GM19328 (cell line): ENCODE data around the gene INPP5A.

Source experiments
- ATAC-seq: cut with Tn5 transposase; IDR thresholded peaks from one replicate; pipeline ENCODE4 v1.9.1; 2021; ENCODE audit warnings: mild to moderate bottlenecking, moderate library complexity; ENCODE audit not compliant: unreplicated experiment

Gene INPP5A

DNA sequence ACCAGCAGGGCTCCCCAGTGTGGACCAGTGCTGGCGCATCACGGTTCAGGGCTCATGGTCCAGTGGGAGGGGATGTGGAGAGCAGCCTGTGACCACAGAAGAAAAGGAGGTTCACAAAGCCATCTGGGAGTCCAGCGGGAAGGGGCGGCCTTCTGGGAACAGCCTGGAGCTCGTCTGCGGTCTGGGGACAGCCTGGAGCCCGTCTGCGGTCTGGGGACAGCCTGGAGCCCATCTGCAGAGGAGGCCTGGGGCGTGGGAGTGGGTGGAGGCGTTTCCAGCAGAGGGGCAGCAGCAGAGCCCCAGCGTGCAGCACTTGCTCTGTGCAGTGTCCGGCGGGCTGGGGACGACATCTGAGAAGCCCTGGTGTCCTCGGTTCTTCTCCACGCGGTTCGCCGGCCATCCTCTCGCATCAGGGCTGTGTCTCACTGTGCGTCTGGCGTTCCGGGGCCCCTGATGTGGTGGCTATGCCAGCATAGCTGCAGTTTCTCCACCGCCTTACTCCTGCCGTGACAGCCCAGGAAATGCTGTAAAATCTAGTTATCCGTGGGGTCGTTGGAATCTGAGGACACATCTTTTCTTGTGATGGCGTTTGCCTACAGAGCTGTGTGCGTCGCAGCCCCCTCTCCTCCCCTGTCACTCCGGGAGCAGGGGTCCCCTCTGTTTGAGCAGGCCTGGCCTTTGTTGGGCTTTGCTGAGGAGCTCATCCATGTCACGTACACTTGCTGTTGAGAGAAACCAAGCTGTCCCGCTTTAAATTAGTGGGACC, 104.6 kb downstream of the INPP5A start:
- no peak for ATAC-seq

DNA sequence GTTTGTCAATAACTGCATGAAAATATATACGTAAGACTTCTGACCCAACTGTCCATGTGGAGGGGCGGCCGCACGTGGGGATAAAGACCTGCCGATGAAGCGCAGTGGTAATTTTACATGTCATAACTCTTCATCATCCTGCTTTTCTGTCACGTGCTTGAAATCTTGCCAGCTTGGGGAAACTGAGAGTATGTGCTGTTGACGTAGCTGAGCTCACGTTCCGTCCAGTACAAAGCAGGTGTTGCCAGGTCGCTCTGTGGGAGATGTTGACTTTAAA, 105.1 kb downstream of the INPP5A start:
- ATAC-seq: no peak

DNA sequence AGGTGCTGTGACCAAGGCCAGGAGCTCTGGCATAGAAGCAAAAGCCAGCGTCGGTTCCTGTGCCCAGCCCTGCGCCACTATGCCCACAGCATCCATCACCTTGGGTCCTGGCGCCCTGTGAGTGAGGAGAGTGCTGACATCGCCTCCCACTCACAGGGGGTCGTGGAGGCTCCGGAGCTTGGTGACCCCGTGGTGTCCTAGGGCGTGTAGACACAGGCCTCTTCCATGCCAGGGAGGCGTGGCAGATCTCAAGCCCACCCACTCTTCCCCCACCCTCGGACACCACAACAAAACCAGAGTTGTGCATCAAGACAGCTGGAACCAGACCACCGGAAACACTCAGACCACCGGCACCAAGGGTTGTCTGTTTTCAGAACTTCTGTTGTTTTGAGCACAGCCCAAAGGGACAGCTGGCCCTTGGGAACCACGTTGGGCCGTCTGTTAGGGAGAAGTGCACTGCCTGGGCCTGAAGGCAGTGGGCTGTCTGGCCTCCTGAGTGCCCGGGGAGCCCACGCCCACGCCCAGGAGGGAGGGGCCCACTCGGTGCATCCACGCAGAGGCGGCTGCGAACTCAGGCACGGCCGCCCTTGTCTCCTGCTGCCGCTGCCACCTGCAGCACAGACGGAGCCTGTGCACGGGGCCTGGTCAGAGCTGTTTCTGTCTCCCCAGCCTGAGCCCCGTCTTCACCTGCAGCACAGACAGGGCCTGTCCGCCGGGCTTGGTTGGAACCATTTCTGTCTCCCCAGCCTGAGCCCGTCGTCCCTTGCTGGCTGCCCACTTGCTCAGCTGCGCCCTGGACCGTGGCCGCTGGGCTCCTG, 106.3 kb downstream of the INPP5A start:
- ATAC-seq: no peak

DNA sequence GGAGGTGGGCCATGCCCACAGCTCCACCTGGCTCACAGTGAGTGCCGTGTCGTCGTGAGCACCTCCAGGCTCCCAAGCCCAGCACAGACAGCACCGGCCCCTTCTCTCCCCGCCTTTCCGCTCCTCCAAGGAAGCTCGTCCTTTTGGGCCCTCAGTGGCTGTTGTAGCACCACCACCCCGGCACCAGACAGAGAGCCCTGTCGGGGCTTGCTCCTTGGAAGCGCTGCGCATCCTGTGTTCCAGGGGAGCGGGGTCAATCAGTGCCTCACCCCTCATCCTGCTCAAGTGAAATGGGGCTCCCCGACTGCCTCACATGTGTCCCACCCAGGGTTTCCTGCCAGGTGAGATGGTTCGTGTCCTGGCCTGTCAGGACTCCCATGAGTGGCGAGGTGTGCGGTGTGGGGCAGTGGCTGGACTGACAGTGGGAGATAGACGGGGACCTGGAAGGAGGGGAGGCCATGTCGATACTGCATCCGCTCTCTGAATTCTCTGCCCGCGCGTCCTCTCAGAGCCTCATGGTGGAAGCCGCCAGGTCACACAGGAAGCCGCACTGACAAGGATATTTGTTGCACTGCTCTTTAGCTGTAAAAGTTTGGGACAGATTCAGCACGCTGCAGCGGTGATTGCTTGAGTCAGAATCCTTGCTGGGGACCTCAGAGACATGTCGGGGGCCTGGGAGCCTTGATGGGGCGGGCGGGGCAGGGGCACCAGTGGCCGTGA, 107.1 kb downstream of the INPP5A start:
- no peak for ATAC-seq

DNA sequence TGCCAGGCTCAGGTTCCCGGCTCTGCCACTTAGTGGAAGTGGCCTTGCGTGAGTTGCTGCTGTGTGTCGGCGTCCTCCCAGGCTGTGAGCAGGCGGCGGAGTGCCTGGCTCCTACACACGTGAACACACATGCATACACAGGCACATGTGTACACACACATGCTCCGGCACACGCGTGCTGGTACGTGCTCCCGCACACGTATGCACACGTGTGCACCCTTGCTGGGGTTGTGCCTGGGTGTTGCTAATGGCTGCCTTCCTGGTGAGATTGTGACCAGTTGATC, 107.6 kb downstream of the INPP5A start:
- no peak for ATAC-seq

DNA sequence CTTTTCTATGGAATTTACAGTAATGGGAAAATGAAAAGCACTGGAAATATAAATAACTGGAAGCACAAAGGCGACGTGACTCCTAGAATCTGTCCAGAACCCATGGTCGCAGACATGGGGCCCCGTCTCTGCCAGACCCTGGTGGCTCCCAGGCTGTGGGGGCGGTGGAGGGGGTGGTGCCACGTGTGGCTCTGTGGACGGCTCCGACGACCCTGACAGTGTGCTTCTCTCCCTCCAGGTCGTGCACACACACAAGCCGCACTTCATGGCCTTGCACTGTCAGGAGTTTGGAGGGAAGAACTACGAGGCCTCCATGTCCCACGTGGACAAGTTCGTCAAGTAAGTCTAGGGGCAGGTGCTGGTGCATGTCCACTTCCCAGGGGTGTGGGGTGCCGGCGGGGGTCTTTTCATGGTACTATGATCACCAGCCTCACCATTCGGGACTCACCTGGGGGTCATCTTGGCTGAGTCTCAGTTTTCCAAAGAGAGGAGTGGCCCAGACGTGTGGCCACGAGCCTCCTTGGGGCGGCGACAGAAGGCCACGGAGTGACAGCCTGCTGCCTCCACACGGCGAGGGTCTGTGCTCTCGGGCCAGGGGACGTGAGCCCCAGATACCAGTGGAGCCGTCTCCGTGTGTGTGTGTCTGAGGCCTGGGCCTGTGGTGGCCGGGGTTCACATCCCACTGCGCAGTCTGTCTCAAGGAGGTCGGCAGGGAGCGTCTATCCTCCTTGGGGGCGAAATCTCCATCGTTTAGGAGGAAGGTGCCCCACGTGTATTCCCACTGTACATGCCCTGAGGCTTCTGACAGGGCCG, 108.2 kb downstream of the INPP5A start:
- ATAC-seq: no peak

DNA sequence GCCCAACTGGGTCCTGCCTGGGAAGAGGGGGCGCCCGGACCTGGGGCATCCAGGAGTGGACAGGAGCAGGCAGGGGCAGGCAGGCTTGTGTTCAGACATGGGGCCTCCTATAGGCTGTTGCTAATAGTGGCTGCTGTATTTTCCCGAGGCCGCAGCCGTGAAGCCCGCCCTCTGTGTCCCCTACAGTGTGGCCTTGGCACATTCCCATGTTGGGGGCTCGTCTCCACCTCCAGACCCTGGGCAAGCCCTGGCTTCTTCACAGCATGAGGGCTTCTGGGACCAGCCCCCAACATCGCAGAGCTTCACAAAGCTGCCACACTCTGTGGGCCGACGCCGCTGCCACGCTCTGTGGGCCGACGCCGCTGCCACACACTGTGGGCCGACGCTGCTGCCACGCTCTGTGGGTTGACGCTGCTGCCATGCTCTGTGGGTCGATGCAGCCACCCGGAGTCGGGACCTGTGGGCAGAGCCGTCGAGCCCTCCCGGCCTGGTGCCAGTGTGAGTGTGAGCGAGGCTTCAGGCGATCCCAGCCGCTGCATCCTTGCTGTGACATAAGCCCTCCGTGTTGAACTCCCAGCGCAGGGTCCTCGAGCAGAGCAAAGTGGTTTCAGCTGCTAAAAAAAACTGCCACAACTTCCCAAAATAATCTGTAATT, 109.0 kb downstream of the INPP5A start:
- no peak for ATAC-seq

DNA sequence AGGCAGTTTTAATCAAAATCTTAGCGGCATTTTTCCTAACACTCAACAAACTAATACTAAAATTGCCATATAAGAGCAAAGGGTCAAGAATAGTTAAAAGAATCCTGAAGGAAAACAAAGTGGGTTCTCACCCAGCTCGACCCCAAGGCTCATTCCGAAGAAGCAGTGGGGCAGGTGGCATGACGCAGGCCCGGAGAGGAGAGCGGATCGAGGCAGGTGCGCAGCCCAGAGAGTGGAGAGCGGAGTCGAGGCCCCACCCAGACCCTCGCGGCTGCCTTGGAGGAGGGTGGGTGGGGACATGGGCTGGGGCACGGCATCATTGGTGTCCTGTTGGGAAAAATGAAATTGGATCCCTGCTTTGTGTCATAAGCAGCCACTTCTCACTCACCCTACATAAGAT, 109.8 kb downstream of the INPP5A start:
- ATAC-seq: no peak

DNA sequence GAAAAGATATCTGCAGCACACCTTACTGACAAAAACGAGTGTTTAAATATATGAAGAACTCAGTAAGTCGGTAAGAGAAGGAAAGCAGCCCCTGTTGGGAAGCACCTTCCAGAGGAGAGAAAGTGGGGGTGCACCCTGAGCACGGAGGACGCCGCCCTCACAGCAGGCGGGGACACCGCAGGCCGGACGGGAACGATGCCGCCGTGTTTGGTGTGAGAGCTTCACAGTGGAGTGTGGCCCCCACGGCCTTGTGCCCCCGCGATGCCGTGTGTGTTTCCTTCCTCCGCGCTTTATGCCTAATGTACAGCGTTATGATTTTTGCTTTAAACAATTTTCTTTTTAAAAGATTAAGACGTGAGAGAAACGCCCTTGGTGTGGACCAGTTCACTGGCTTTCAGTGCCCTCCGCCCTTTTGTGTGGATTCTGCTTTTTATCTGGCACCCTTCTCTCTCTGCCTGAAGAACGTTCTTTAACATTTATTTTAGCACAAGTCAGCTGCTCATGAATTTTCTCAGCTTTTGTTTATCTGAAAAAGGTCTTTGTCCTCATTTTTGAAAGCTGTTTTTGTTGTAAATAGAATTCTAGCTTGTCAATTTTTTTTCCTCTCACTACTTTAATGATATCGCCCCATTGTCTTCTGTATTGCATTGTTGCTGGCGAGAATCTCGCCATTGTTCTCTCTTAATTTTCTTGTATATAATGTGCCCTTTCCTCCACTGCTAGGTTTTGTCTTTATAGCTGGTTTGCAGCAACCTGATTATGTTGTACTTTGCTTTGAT, 110.7 kb downstream of the INPP5A start:
- no peak for ATAC-seq

DNA sequence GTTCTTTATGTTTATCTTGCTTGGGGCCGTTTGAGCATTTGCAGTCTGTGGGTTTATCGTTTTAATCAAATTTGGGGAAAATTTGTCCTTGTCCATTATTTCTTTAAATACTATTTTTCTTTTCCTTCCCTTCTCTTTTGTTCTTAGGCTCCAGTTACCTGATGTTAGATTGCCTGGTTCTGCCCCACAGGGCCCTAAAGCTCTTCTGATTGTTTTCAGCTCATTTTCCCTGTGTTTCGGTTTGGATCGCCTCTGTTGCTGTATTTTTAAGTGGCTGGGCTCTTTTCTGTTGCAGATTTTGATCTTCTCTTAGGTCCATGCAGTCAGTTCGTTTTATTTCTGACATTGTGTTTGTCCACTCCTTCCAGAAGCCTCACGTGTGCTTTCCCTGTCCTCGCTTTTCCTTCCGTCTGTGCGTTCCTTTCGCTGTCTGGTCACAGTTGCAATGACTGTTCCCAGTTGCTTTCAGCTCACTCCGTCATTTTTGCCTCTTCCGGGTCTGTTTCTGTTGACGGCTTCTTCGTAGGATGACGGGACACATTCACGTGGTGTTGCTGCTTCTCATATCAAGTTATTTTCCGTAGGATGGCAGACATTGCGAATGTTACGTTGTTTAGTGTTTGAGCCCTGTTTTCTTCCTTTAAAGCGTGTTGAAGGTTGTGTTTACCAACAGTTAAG, 111.4 kb downstream of the INPP5A start:
- ATAC-seq: no peak

DNA sequence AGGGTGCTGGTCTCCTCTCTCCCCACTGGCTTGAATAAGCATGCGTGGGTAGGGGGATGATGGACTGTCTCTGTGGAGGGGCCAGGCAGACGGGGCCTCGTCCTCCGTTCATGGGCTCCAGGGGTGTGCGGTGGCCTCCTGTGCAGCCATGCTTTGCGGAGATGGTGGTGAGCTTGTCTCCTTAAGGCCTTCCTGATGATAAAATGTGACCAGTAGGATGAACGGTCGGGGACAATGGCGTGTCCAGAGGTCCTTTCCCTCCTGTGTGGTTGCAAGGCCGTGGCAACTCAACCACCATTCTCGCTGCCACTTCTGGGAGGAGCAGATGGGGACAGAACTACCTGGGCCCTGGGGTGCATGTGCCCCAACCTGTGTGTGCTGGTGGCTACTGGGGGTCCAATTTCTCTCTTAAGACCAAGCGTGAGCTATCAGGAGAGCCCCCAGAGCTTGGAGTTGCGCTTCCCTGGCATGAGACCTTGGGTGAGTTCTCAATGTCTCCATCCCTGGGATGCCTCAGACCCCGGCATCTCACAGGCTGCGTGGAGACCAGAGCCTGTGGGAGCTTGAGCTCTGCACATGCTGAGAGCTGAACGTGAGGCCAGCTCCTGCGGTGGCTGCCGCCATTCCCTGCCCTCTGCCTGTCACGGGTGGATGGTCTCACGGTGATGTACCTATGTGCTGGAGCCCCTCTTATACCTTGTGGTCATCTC, 112.2 kb downstream of the INPP5A start:
- ATAC-seq: no peak

DNA sequence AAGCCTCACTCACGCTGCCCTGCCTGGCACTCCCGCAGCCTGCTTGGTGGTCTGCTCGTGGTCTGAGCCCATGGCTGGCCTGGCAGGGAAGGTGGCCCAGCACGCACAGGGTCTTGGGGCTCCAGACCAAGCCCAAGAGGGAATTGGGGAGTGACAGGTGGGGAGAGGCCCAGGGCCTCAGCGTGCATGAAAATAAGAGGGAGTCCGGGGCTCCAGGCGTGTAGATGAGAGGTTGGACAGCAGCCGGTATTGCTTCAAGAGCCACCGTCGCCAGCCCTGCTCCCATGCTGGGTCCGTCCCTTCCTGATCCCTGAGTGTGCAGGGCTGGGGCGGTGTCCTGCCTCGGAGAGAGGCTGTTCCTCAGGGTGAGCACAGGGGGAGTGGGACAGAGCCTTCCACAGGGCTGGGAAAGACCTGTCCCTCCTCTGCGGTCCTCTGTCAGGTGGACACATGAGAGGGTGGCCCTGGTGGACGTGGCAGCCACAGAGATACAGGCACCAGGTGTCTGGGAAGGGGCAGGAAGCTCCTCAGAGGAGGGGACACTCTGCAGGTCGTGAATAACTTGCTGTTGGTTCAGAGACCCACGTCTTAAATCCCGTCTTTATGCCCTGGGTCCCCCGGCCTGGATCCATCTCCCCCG, 113.1 kb downstream of the INPP5A start:
- ATAC-seq: no peak

DNA sequence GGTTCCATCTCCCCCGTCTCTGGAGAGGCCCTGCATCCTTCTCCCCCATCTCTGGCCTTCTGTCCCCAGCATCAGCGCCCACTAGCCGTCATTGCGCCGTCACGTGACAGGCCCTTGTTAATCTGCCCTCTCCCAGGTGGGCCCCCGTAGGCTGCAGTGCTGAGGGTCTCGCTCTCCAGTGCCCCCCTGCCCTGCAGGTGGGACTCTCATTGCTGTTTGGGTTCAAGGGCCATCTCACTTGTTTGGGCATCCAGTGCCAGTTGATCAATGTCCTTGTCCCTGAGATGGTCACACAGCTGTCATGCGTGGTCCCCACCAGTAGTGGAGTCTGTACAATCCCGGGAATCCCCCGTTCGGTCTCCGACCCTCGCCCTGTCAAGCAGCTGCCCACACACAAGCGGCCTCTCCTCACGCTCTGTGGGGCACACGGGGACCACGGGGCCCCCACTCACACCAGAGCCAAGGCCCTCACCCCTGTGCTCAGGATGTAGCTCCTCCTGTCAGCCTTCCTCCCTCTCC, 114.0 kb downstream of the INPP5A start:
- no peak for ATAC-seq

DNA sequence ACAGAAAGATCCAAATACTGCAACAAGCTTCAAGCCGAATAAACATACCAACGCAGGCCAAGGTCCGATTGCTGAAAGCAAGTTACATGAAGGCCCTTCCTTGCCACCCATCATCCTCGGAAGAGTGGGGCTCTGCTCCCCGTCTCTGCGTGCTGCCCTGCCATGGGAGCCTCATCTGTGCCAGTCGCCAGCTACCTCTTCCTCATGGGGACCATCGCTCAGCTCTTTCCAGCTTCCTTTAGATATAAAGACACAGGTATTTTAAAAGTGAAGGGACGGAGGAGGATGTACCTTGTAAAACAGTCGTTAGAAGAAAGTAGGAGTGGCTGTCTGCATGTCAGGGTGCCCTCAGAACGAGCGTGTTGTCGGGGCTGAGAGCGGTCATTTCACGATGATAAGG, 114.9 kb downstream of the INPP5A start:
- ATAC-seq: no peak

DNA sequence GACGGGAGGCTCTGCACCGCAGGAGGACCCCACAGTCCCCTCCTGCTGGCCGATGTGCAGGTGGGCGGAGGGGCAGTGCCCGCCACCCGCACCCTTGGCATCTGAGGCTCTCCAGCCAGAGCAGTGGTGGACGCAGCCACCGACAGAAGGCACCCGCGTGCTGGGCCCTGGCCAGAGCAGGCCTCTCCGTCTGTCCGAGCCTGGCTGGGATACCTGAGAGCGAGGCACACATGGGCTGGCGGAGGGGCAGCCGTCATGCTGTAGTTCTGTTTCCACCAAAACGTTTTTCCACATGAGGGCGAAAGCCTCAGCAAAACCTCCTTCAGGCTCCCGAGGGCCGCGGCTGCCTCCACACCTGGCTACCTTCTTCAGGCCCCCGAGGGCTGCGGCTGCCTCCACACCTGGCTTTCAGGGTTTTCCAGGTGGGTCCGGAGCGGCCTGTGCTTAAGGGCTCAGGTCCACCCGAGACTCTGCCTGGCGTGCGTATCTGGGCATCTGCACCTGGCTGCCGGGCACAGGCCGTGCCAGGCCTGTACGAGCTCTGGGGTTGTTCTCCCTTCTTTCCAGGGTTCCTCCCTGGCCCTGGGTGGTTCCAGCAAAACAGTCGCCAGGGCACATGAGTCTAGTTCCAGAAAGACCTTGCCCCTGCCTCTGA, 115.5 kb downstream of the INPP5A start:
- ATAC-seq: no peak

DNA sequence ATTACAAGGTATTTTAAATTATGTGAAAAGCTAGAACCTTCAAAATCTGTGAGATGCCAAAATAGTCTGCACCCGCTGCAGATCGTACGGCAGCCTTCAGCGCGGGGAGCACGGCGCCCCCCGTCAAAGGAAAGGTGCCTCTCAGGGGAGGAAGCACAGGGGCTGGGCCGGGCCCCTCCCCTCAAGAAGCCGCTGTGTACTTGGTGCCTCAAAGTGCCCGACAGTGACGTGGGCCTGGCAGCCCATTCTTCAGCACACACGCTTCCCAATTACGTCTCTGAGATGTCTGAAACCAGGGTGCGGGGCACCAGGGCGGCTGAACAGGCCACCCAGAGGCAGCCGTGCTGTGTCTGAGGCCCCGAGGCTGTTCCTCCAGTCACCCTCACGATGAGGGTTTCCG, 116.1 kb downstream of the INPP5A start:
- ATAC-seq: no peak

DNA sequence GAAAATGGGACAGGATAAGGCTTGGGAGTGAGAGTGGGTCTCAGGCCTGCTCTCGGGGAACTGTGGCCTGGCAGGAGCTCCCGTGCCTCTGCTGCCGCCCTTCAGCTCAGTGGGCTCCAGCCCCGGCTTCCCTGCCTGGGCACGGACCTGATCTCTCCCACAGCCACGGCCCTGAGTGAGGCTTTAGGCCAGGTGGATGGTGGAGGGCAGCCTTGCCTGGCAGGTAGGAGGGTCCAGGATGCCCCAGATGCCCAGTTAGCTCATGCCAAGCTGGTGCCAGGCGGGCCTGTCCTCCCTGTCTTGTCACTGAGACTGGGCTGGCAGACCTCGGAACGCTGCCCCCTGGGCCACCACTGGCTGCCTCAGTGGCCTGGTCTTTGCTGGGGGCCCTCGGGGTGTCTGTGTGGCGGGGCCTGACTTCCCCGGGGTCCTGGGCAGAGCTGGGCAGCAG, 116.6 kb downstream of the INPP5A start:
- ATAC-seq: no peak
